K562 (cell line): ENCODE data around the gene RSBN1L. TPM values are rescaled to one million over a fixed set of nuclear protein-coding genes. Genes with fewer than 3 reads are reported as not detected.

Source experiments
- ATAC-seq: fragments of 200-7000 bp; cut with Tn5 transposase; 3 replicates; pipeline ENCODE4 v1.9.1; 2020; ENCODE audit warnings: moderate library complexity
- BruUV-seq: library from RNA; stranded (reverse); fragments of 400-500 nt; replicated peaks from 2 replicates; lab custom pipeline; 2021; lab: Mats Ljungman, UMichigan
- CTCF ChIA-PET: fragments of 300-600 bp; formaldehyde crosslinking; extraction: SDS; loops from one replicate; lab custom pipeline; 2021; ENCODE audit warnings: low intra/inter-chr PET ratio; lab: Yijun Ruan, JAX
- POLR2A ChIA-PET: fragments of 300-600, 350-650 bp; sonication (Branson Sonifier 250); formaldehyde crosslinking; extraction: SDS; loops from one replicate; lab custom pipeline; 2021; ENCODE audit warnings: antibody characterized with exemption, inconsistent platforms; lab: Yijun Ruan, JAX
- DNase-seq, 4 experiments: peaks; one replicate each; pipeline versions ENCODE4 v3.0.0 to v3.0.0-alpha.2; 2011 to 2018; ENCODE audit warnings: low spot score in 3 of 4, mixed read lengths in 3 of 4; ENCODE audit errors: extremely low read depth in 1 of 4
- FAIRE-seq: peaks from 2 replicates; lab custom pipeline; 2011; peaks lifted over from hg19 to GRCh38; lab: Jason Lieb, UNC
- H2AFZ ChIP-seq: 2 replicates; pipeline ENCODE4 v1.6.0; 2011; ENCODE audit warnings: low read depth, low read length, control low read depth, inconsistent platforms
- H3K27ac ChIP-seq: fragments of 200-600 bp; 3 replicates; pipeline ENCODE4 v1.8.0; 2011; ENCODE audit warnings: low read depth, mild to moderate bottlenecking, control low read depth, inconsistent platforms, low read length, moderate library complexity, mixed read lengths; ENCODE audit errors: extremely low read depth
- H3K27me3 ChIP-seq, 2 experiments: fragments of 300-600 bp in 1 of 2; 2 replicates in 1 of 2; 3 replicates in 1 of 2; pipeline versions ENCODE4 v1.6.0 to v1.8.0; 2011; ENCODE audit warnings: inconsistent platforms in 2 of 2, low read length in 2 of 2, mild to moderate bottlenecking in 1 of 2, mixed read lengths in 1 of 2, moderate library complexity in 1 of 2; ENCODE audit not compliant: control insufficient read depth in 2 of 2, insufficient read depth in 2 of 2
- H3K36me3 ChIP-seq: fragments of 300-600 bp; 3 replicates; pipeline ENCODE4 v1.8.0; 2011; ENCODE audit warnings: mild to moderate bottlenecking, low read length, inconsistent platforms; ENCODE audit not compliant: control insufficient read depth, insufficient read depth
- H3K4me1 ChIP-seq, 2 experiments: fragments of 200-600 bp in 1 of 2; replicated peaks in 1 of 2; 2 replicates in 1 of 2; 3 replicates in 1 of 2; pipeline versions ENCODE4 v1.5.1 to v1.8.0; 2011; ENCODE audit warnings: inconsistent platforms in 2 of 2, low read length in 2 of 2, mild to moderate bottlenecking in 1 of 2, mixed read lengths in 1 of 2, moderate library complexity in 1 of 2; ENCODE audit not compliant: control insufficient read depth in 2 of 2, insufficient read depth in 2 of 2
- H3K4me2 ChIP-seq: 2 replicates; pipeline ENCODE4 v1.6.1; 2011; ENCODE audit warnings: low read length, control low read depth, inconsistent platforms, mixed read lengths; ENCODE audit not compliant: insufficient read depth
- H3K4me3 ChIP-seq: fragments of 200-600 bp; sonication (generic), shearing (Covaris generic); 2 replicates; pipeline ENCODE4 v1.5.1; 2016; ENCODE audit warnings: control low read depth, inconsistent platforms
- H3K79me2 ChIP-seq: fragments of 200-600 bp; 3 replicates; pipeline ENCODE4 v1.8.0; 2011; ENCODE audit warnings: low read length, inconsistent platforms; ENCODE audit not compliant: control insufficient read depth, insufficient read depth
- H3K9ac ChIP-seq, 2 experiments: 2 replicates each; pipeline versions ENCODE4 v1.6.0 to v1.6.1; 2011; ENCODE audit warnings: low read depth in 2 of 2, low read length in 2 of 2, control low read depth in 1 of 2, inconsistent platforms in 1 of 2, mild to moderate bottlenecking in 1 of 2, mixed read lengths in 1 of 2; ENCODE audit not compliant: insufficient read depth in 1 of 2
- H3K9me1 ChIP-seq: one replicate; pipeline ENCODE4 v1.6.0; 2011; ENCODE audit warnings: inconsistent platforms, mild to moderate bottlenecking, low read length, moderate library complexity; ENCODE audit not compliant: control insufficient read depth, insufficient read depth
- H3K9me3 ChIP-seq: replicated peaks from 2 replicates; pipeline ENCODE4 v1.5.1; 2011; ENCODE audit warnings: low read depth, low read length, inconsistent platforms; ENCODE audit not compliant: control insufficient read depth, insufficient read depth
- H4K20me1 ChIP-seq: replicated peaks from 2 replicates; pipeline ENCODE4 v1.6.1; 2011; ENCODE audit warnings: low read length, inconsistent platforms, mixed read lengths; ENCODE audit not compliant: control insufficient read depth, insufficient read depth
- HDGF ChIP-seq: fragments of 450-650 bp; IDR thresholded peaks from 2 replicates; pipeline ENCODE4 v1.6.1; 2016
- KLF16 ChIP-seq: IDR thresholded peaks from 2 replicates; pipeline ENCODE4 v1.6.1; 2016; ENCODE audit warnings: antibody characterized with exemption
- LARP7 ChIP-seq: fragments of 450-650 bp; IDR thresholded peaks from 2 replicates; pipeline ENCODE4 v1.6.1; 2016
- WGBS: fragments of 100-300 bp; shearing (Covaris generic); methylation state at CpG from one replicate; pipeline ENCODE4 v1.1.6; 2016; ENCODE audit warnings: low coverage, mixed read lengths; ENCODE audit not compliant: insufficient coverage; ENCODE audit errors: missing lambda C conversion rate; 5-methylcytosine and 5-hydroxymethylcytosine counted together
- in situ Hi-C: fragments of 300-500 bp; cut with MboI; formaldehyde crosslinking; loops from 4 replicates; pipeline ENCODE4 v1.15.0; 2018; ENCODE audit warnings: inconsistent platforms, mixed read lengths
- intact Hi-C: fragments of 100-400 bp; cut with micrococcal nuclease; formaldehyde crosslinking; loops from 2 replicates; pipeline ENCODE4 v1.14.2; 2022
- polyA plus RNA-seq, 8 experiments: library from polyadenylated mRNA; depleted of rRNA in 4 of 8; stranded (reverse) in 5 of 8; unstranded in 3 of 8; fragments of >200 nt; fragmentation: Nextera tagmentation in 2 of 8; fragmentation: Illumina TruSeq in 1 of 8; extraction: Ambion mirVana in 2 of 8; extraction: Trizol in 1 of 8; gene quantifications; 2 replicates each; pipeline versions ENCODE4 v1.2.1 to v1.2.3, GENCODE V29; 2011 to 2014; ENCODE audit warnings: inconsistent platforms in 1 of 8, missing spikeins in 1 of 8
- total RNA-seq, 7 experiments: library from RNA; depleted of rRNA in 6 of 7; stranded (reverse); fragments of >200 nt in 6 of 7; fragmentation: Illumina TruSeq in 2 of 7; extraction: Trizol in 2 of 7; gene quantifications; 2 replicates each; pipeline versions ENCODE4 v1.2.1 to v1.2.3, GENCODE V29; 2011 to 2021; ENCODE audit warnings: low replicate concordance in 1 of 7
- TF ChIP-seq, protein P1 (sequence below), 2 experiments: fragments of 450-650 bp; formaldehyde crosslinking in 1 of 2; IDR thresholded peaks; 2 replicates each; pipeline versions ENCODE4 v1.4.0 to v1.6.1; 2014 to 2020; ENCODE audit warnings: mild to moderate bottlenecking in 2 of 2, borderline replicate concordance in 1 of 2, low read depth in 1 of 2
- TF ChIP-seq, protein P2 (sequence below): sonication (generic); formaldehyde crosslinking; IDR thresholded peaks from 2 replicates; pipeline ENCODE4 v1.8.1; 2023; ENCODE audit warnings: mild to moderate bottlenecking, missing genetic modification reagents

RSBN1L gene
- total and polyA plus RNA-seq, 9 of the 15 experiments (the other 6 are each of a cell fraction or from before 2014, with no cell fraction given), result 6.2 to 35.2 (median 20.1) TPM

DNA sequence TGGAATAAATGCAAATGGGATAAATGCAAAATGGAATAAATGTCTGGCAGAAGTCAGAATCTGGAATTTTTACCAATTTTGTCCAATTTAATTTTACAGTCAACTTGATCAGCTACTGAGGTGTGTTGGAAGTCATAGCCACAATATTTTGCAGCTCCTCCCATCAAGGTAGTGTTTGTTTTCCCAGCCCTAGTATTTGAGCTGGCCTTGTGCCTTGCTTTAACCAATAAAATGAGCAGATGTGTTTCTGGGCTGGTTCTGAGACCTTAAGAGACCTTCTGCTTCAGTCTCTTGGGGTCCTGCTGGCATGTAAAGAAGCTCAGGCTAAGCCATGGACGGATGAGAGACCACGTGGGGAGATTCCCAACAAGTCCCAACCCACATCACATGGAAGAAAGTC lies 42.7 kb upstream of the RSBN1L start:
- DNase-seq (no peak), FAIRE-seq (no peak), ATAC-seq (no peak)
- no peaks in the 10 kb centered on the region for H3K36me3 ChIP-seq
- H3K79me2 ChIP-seq, result no peaks in the 10 kb centered on the region
- no peak overlapping the region for H3K9ac ChIP-seq
- no peak overlapping the region for H2AFZ ChIP-seq
- H3K4me3 ChIP-seq, result no peak overlapping the region
- no peaks in the 10 kb centered on the region for H4K20me1 ChIP-seq
- BruUV-seq, result no TSS peak
- WGBS, result 65% methylated on average over 2 of the region's 2 CpGs
- no peak overlapping the region for H3K4me2 ChIP-seq
- no peaks in the 10 kb centered on the region for H3K4me1 ChIP-seq
- ChIA-PET POLR2A (interaction anchor here (1.1 kb wide), 1 partner anchor 14 kb away, joined by 3 read pairs; no protein-coding TSS in a partner anchor), CTCF (interaction anchor here (0.9 to 1.0 kb wide), 2 partner anchors 104 to 106 kb away, joined by 3 to 4 read pairs; no protein-coding TSS in a partner anchor)
- in situ Hi-C loops, result loop anchor here (25.0 kb wide), 1 partner anchor 559 kb away; no protein-coding TSS in a partner anchor
- intact Hi-C loops, result loop anchor here (5.0 to 10.0 kb wide), 4 partner anchors 116 to 571 kb away; partner anchors contain the start of gene PTPN12
- no peaks in the 10 kb centered on the region for H3K9me1 ChIP-seq
- H3K9me3 ChIP-seq, result no peaks in the 10 kb centered on the region
- H3K27ac ChIP-seq, result no peak overlapping the region
- H3K27me3 ChIP-seq, result no peaks in the 10 kb centered on the region
- no peak for TF ChIP-seq HDGF
- TF ChIP-seq KLF16, result no peak
- TF ChIP-seq, protein P1, sequence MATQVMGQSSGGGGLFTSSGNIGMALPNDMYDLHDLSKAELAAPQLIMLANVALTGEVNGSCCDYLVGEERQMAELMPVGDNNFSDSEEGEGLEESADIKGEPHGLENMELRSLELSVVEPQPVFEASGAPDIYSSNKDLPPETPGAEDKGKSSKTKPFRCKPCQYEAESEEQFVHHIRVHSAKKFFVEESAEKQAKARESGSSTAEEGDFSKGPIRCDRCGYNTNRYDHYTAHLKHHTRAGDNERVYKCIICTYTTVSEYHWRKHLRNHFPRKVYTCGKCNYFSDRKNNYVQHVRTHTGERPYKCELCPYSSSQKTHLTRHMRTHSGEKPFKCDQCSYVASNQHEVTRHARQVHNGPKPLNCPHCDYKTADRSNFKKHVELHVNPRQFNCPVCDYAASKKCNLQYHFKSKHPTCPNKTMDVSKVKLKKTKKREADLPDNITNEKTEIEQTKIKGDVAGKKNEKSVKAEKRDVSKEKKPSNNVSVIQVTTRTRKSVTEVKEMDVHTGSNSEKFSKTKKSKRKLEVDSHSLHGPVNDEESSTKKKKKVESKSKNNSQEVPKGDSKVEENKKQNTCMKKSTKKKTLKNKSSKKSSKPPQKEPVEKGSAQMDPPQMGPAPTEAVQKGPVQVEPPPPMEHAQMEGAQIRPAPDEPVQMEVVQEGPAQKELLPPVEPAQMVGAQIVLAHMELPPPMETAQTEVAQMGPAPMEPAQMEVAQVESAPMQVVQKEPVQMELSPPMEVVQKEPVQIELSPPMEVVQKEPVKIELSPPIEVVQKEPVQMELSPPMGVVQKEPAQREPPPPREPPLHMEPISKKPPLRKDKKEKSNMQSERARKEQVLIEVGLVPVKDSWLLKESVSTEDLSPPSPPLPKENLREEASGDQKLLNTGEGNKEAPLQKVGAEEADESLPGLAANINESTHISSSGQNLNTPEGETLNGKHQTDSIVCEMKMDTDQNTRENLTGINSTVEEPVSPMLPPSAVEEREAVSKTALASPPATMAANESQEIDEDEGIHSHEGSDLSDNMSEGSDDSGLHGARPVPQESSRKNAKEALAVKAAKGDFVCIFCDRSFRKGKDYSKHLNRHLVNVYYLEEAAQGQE (IDR thresholded peaks at IDR 0.05; ENCODE audit: borderline replicate concordance), result no peak
- TF ChIP-seq, protein P1 (CRISPR knock-in tag; IDR thresholded peaks at IDR 0.05; ENCODE audit: low read depth), result no peak
- TF ChIP-seq LARP7, result no peak
- TF ChIP-seq, protein P2, sequence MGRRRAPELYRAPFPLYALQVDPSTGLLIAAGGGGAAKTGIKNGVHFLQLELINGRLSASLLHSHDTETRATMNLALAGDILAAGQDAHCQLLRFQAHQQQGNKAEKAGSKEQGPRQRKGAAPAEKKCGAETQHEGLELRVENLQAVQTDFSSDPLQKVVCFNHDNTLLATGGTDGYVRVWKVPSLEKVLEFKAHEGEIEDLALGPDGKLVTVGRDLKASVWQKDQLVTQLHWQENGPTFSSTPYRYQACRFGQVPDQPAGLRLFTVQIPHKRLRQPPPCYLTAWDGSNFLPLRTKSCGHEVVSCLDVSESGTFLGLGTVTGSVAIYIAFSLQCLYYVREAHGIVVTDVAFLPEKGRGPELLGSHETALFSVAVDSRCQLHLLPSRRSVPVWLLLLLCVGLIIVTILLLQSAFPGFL (CRISPR knock-in tag), result no peak
